Neural crest cell (in vitro differentiated cells): ENCODE results near the gene UQCRH. TPM values are rescaled to one million over a fixed set of nuclear protein-coding genes. Genes with fewer than 3 reads are reported as not detected.

Experiments used
- DNase-seq: peaks from one replicate; pipeline ENCODE4 v3.0.0; 2021; ENCODE audit warnings: low read depth, mixed read lengths, low spot score
- H3K27ac Mint-ChIP-seq: one replicate; pipeline ENCODE4 v1.8.0; 2021; ENCODE audit warnings: mild to moderate bottlenecking, mixed read lengths; ENCODE audit not compliant: unreplicated experiment
- H3K27me3 Mint-ChIP-seq: 2 replicates; pipeline ENCODE4 v1.8.0; 2021; ENCODE audit warnings: low read depth, mild to moderate bottlenecking, mixed read lengths
- H3K36me3 Mint-ChIP-seq: 2 replicates; pipeline ENCODE4 v1.8.0; 2021; ENCODE audit warnings: low read depth, mild to moderate bottlenecking, mixed read lengths
- H3K4me1 Mint-ChIP-seq: 2 replicates; pipeline ENCODE4 v1.8.0; 2021; ENCODE audit warnings: mixed read lengths
- H3K4me3 Mint-ChIP-seq: one replicate; pipeline ENCODE4 v1.8.0; 2021; ENCODE audit warnings: mild to moderate bottlenecking, mixed read lengths
- H3K9me3 Mint-ChIP-seq: 2 replicates; pipeline ENCODE4 v1.8.0; 2021; ENCODE audit warnings: mixed read lengths
- total RNA-seq: library from RNA; stranded (reverse); gene quantifications from 2 replicates; pipeline ENCODE4 v1.2.1, GENCODE V29; 2021
- TF ChIP-seq, protein P1 (sequence below): fragments of 200-600 bp; sonication (generic); conservative IDR thresholded peaks from 2 replicates; pipeline ENCODE4 v1.5.0; 2021; ENCODE audit warnings: antibody characterized with exemption, mild to moderate bottlenecking

Gene UQCRH
- total RNA-seq, 1 donor from 2014 or later, result 325 TPM

- H3K27ac Mint-ChIP-seq, result no peak overlapping the region
Measured at GRCh38 chr1:46288485-46289133, 14.9 kb upstream of the UQCRH start.

GRCh38 chr1:46289134-46289494 lies 14.4 kb upstream of the UQCRH start:
- Mint-ChIP-seq H3K4me3 (no peak overlapping the region), H3K27ac (no peak overlapping the region)

More at GRCh38 chr1:46288485-46289133, 14.9 kb upstream of the UQCRH start:
- Mint-ChIP-seq H3K27me3 (no peaks in the 10 kb centered on the region), H3K4me3 (no peak overlapping the region), H3K4me1 (no peaks in the 10 kb centered on the region), H3K36me3 (peaks cover 18% of the 10 kb centered on the region), H3K9me3 (no peaks in the 10 kb centered on the region)
- TF ChIP-seq, protein P1, sequence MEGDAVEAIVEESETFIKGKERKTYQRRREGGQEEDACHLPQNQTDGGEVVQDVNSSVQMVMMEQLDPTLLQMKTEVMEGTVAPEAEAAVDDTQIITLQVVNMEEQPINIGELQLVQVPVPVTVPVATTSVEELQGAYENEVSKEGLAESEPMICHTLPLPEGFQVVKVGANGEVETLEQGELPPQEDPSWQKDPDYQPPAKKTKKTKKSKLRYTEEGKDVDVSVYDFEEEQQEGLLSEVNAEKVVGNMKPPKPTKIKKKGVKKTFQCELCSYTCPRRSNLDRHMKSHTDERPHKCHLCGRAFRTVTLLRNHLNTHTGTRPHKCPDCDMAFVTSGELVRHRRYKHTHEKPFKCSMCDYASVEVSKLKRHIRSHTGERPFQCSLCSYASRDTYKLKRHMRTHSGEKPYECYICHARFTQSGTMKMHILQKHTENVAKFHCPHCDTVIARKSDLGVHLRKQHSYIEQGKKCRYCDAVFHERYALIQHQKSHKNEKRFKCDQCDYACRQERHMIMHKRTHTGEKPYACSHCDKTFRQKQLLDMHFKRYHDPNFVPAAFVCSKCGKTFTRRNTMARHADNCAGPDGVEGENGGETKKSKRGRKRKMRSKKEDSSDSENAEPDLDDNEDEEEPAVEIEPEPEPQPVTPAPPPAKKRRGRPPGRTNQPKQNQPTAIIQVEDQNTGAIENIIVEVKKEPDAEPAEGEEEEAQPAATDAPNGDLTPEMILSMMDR, result no peak
- DNase-seq, result no peak

DNA sequence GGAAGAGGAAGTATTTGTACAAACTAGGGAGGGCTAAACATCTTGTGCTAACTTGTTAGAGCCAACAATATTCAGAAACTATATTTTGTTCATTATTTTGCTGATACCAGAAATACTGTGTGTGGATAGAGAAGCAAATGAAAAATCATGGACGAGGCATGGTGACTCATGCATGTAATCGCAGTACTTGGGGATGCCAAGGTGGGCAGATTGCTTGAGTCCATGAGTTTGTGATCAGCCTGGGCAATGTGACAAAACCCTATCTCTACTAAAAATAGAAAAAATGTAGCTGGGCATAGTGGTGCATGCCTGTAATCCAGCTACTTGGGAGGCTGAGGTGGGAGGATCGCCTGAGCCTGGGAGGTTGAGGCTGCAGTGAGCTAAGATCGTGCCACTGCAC lies 13.5 kb upstream of the UQCRH start:
- Mint-ChIP-seq H3K27ac (no peak overlapping the region), H3K4me1 (no peaks in the 10 kb centered on the region), H3K36me3 (peaks cover 11% of the 10 kb centered on the region), H3K4me3 (no peak overlapping the region), H3K27me3 (no peaks in the 10 kb centered on the region), H3K9me3 (no peaks in the 10 kb centered on the region)
- DNase-seq, result no peak
- TF ChIP-seq, protein P1, result no peak

More at GRCh38 chr1:46289134-46289494, 14.4 kb upstream of the UQCRH start:
- peaks cover 15% of the 10 kb centered on the region for H3K36me3 Mint-ChIP-seq
- DNase-seq, result no peak
- H3K27me3 Mint-ChIP-seq, result no peaks in the 10 kb centered on the region
- TF ChIP-seq, protein P1, result no peak
- H3K4me1 Mint-ChIP-seq, result no peaks in the 10 kb centered on the region
- no peaks in the 10 kb centered on the region for H3K9me3 Mint-ChIP-seq

DNA sequence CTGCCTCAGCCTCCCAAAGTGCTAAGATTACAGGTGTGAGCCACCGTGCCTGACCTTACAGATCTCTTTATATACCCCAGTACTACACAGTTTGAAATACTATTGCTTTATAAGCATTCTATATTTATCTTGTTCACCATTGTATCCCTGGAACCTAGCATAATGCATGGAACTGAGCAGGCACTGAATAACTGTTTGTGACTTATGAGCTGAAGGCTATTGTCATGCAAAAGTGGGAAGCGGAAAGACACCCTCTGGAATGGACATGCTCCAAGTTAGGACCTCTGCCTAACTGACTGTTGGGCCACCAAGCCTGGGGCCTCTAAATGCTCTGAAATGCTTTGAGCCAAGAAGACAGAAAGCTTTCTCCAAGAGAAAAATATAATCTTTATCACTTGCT lies 8.2 kb upstream of the UQCRH start:
- no peak for DNase-seq
- peaks cover 22% of the 10 kb centered on the region for H3K36me3 Mint-ChIP-seq
- TF ChIP-seq, protein P1, result no peak
- H3K27me3 Mint-ChIP-seq, result no peaks in the 10 kb centered on the region
- no peaks in the 10 kb centered on the region for H3K9me3 Mint-ChIP-seq
- H3K27ac Mint-ChIP-seq, result no peak overlapping the region
- H3K4me1 Mint-ChIP-seq, result peaks cover 13% of the 10 kb centered on the region
- no peak overlapping the region for H3K4me3 Mint-ChIP-seq

DNA sequence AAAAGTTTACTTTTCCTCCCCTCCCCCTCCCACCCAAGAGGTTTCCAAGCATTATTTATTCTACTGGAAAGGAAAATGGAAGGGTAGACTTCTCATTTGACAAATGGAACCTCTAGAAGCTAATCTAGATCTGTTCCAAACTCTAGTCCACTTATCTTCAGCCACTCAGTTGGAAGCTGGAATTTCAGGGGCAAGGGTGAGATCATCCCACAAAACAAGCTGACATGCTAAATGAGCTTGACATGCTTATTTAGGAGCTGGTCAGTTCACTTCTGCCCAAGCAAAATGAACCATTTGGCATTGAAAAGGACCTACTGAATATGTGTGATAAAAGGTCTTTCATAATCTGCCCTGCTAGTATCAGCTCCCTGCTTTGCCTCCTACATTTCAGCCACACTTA lies 5.1 kb upstream of the UQCRH start:
- peaks cover 22% of the 10 kb centered on the region for H3K36me3 Mint-ChIP-seq
- peaks cover 26% of the 10 kb centered on the region for H3K4me1 Mint-ChIP-seq
- H3K4me3 Mint-ChIP-seq, result peak overlapping the region; percentile 80
- no peak for DNase-seq
- H3K27me3 Mint-ChIP-seq, result no peaks in the 10 kb centered on the region
- TF ChIP-seq, protein P1, result no peak
- H3K27ac Mint-ChIP-seq, result no peak overlapping the region
- no peaks in the 10 kb centered on the region for H3K9me3 Mint-ChIP-seq
